Fibroblast of lung (primary cell): ENCODE data around the gene TUFT1. TPM values are rescaled to one million over a fixed set of nuclear protein-coding genes. Genes with fewer than 3 reads are reported as not detected.

Source experiments
- DNase-seq, 2 donors: peaks; one replicate each; pipeline versions ENCODE4 v3.0.0 to v3.0.0-alpha.2; 2010; ENCODE audit warnings: low read depth in 2 of 2
- H2AFZ ChIP-seq: 2 replicates; pipeline ENCODE4 v1.5.1; 2012; ENCODE audit warnings: low read length, control low read depth, inconsistent platforms
- H3K27ac ChIP-seq: 2 replicates; pipeline ENCODE4 v1.5.1; 2011; ENCODE audit warnings: low read length, control low read depth; ENCODE audit not compliant: insufficient read depth
- H3K27me3 ChIP-seq: 2 replicates; pipeline ENCODE4 v1.5.1; 2011; ENCODE audit warnings: mild to moderate bottlenecking, low read length; ENCODE audit not compliant: control insufficient read depth, insufficient read depth
- H3K36me3 ChIP-seq: 2 replicates; pipeline ENCODE4 v1.5.1; 2011; ENCODE audit warnings: low read length; ENCODE audit not compliant: control insufficient read depth, insufficient read depth
- H3K4me1 ChIP-seq: 2 replicates; pipeline ENCODE4 v1.5.1; 2011; ENCODE audit warnings: low read length; ENCODE audit not compliant: control insufficient read depth, insufficient read depth; ENCODE audit errors: extremely low read depth
- H3K4me2 ChIP-seq: 2 replicates; pipeline ENCODE4 v1.5.1; 2011; ENCODE audit warnings: low read length, control low read depth; ENCODE audit not compliant: insufficient read depth; ENCODE audit errors: extremely low read depth
- H3K4me3 ChIP-seq, 4 experiments: fragments of 200-600 bp in 1 of 4; sonication (generic) in 1 of 4; replicated peaks in 1 of 4; 2 replicates each; pipeline ENCODE4 v1.5.1; 2011 to 2016; ENCODE audit warnings: low read length in 4 of 4, low read depth in 3 of 4, mild to moderate bottlenecking in 3 of 4, control low read depth in 2 of 4, inconsistent platforms in 1 of 4, mixed read lengths in 1 of 4; ENCODE audit not compliant: insufficient read depth in 1 of 4; ENCODE audit errors: control extremely low read depth in 1 of 4
- H3K79me2 ChIP-seq: 2 replicates; pipeline ENCODE4 v1.5.1; 2012; ENCODE audit warnings: mild to moderate bottlenecking, low read length, inconsistent platforms; ENCODE audit not compliant: control insufficient read depth, insufficient read depth
- H3K9ac ChIP-seq: 2 replicates; pipeline ENCODE4 v1.5.1; 2011; ENCODE audit warnings: mild to moderate bottlenecking, low read length, control low read depth; ENCODE audit not compliant: insufficient read depth
- H3K9me3 ChIP-seq: 2 replicates; pipeline ENCODE4 v1.5.1; 2012; ENCODE audit warnings: low read depth, low read length; ENCODE audit not compliant: control insufficient read depth, insufficient read depth
- H4K20me1 ChIP-seq: 2 replicates; pipeline ENCODE4 v1.5.1; 2011; ENCODE audit warnings: low read length; ENCODE audit not compliant: control insufficient read depth, insufficient read depth; ENCODE audit errors: extremely low read depth
- CTCF ChIP-seq, 2 donors: IDR thresholded peaks in 1 of 2; conservative IDR thresholded peaks in 1 of 2; 1 replicate in 1 of 2; 2 replicates in 1 of 2; pipeline ENCODE4 v1.5.1; 2011 to 2012; ENCODE audit warnings: low read length in 2 of 2, control low read depth in 1 of 2, inconsistent platforms in 1 of 2, low read depth in 1 of 2, mild to moderate bottlenecking in 1 of 2
- EZH2 ChIP-seq: IDR thresholded peaks from 2 replicates; pipeline ENCODE4 v1.5.1; 2012; ENCODE audit warnings: low read length, control low read depth, mild to moderate bottlenecking; ENCODE audit errors: missing control alignments
- polyA plus RNA-seq, 2 donors: library from polyadenylated mRNA; depleted of rRNA in 1 of 2; stranded (reverse) in 1 of 2; unstranded in 1 of 2; fragments of >200 nt; gene quantifications; 2 replicates each; pipeline ENCODE4 v1.2.1, GENCODE V29; 2011 to 2012; ENCODE audit warnings: missing spikeins in 1 of 2
- total RNA-seq: library from RNA; depleted of rRNA; stranded (reverse); fragments of >200 nt; gene quantifications from 2 replicates; pipeline ENCODE4 v1.2.1, GENCODE V29; 2014

Gene TUFT1
- total and polyA plus RNA-seq, 2 donors (not counting 1 experiment from before 2014, with no cell fraction given) = 18.2 to 24.7 TPM

- no peak for DNase-seq
- H4K20me1 ChIP-seq = no peaks in the 10 kb centered on the region
- TF ChIP-seq EZH2 = no peak
- no peak for TF ChIP-seq CTCF (conservative IDR thresholded peaks at IDR 0.05 in 1 of 2, IDR thresholded peaks at IDR 0.05 in 1 of 2; ENCODE audit: low read depth in 1 of 2, low read length in 2 of 2)
- no peak overlapping the region for H3K4me2 ChIP-seq
- H3K27me3 ChIP-seq = no peaks in the 10 kb centered on the region
- H2AFZ ChIP-seq = no peak overlapping the region
- no peak overlapping the region for H3K9ac ChIP-seq
- H3K79me2 ChIP-seq = no peaks in the 10 kb centered on the region
- H3K27ac ChIP-seq = no peak overlapping the region
- H3K4me3 ChIP-seq = no peak overlapping the region
- H3K4me1 ChIP-seq = peaks cover 8% of the 10 kb centered on the region
- no peaks in the 10 kb centered on the region for H3K9me3 ChIP-seq
- H3K36me3 ChIP-seq = no peaks in the 10 kb centered on the region
These were observed 6.2 kb upstream of the TUFT1 start for GRCh38 chr1:151533870-151534269.

- H3K4me1 ChIP-seq = peaks cover 11% of the 10 kb centered on the region
- DNase-seq = peak; percentile 53 to 74
- H3K27ac ChIP-seq = no peak overlapping the region
- no peaks in the 10 kb centered on the region for H3K27me3 ChIP-seq
- no peaks in the 10 kb centered on the region for H3K79me2 ChIP-seq
- H3K4me2 ChIP-seq = no peak overlapping the region
- H3K9me3 ChIP-seq = no peaks in the 10 kb centered on the region
- H3K9ac ChIP-seq = no peak overlapping the region
- H3K36me3 ChIP-seq = no peaks in the 10 kb centered on the region
- no peak overlapping the region for H3K4me3 ChIP-seq
- no peak overlapping the region for H2AFZ ChIP-seq
- no peaks in the 10 kb centered on the region for H4K20me1 ChIP-seq
- peak; percentile 95 to 98 for TF ChIP-seq CTCF (conservative IDR thresholded peaks at IDR 0.05 in 1 of 2, IDR thresholded peaks at IDR 0.05 in 1 of 2; ENCODE audit: low read depth in 1 of 2, low read length in 2 of 2)
- TF ChIP-seq EZH2 = no peak
These were observed 5.3 kb upstream of the TUFT1 start for GRCh38 chr1:151534662-151535278.

- Histone ChIP-seq H2AFZ (no peak overlapping the region), H3K9ac (no peak overlapping the region), H3K4me2 (no peak overlapping the region), H3K9me3 (no peaks in the 10 kb centered on the region), H3K4me1 (peaks cover 11% of the 10 kb centered on the region), H3K4me3 (no peak overlapping the region), H3K27me3 (no peaks in the 10 kb centered on the region), H4K20me1 (no peaks in the 10 kb centered on the region), H3K36me3 (no peaks in the 10 kb centered on the region), H3K27ac (no peak overlapping the region), H3K79me2 (no peaks in the 10 kb centered on the region)
- no peak for TF ChIP-seq CTCF (conservative IDR thresholded peaks at IDR 0.05 in 1 of 2, IDR thresholded peaks at IDR 0.05 in 1 of 2; ENCODE audit: low read depth in 1 of 2, low read length in 2 of 2)
- TF ChIP-seq EZH2 = no peak
- peak in 1 of 2 donors; percentile 51 for DNase-seq
These were observed 4.5 kb upstream of the TUFT1 start for GRCh38 chr1:151535326-151536271.
